Erythroblast (primary cell): ENCODE data around the gene ENOX2.

ENCODE experiments used
- GATA1 ChIP-seq: IDR thresholded peaks from 2 replicates; pipeline ENCODE4 v1.6.1; 2011; ENCODE audit warnings: low read depth, mild to moderate bottlenecking, control low read depth, low read length, moderate library complexity
- POLR2A ChIP-seq: IDR thresholded peaks from 2 replicates; pipeline ENCODE4 v1.6.1; 2011; ENCODE audit warnings: mild to moderate bottlenecking, low read length

GRCh38 chrX:130746709-130747342 lies 156.2 kb downstream of the ENOX2 start:
- no peak for TF ChIP-seq POLR2A
- no peak for TF ChIP-seq GATA1
